ENCODE results near the gene SIN3A. TPM values are rescaled to one million over a fixed set of nuclear protein-coding genes. Genes with fewer than 3 reads are reported as not detected.

SIN3A gene
- total and polyA plus RNA-seq, 2 of the 8 experiments (the other 6 are each of a cell fraction or from before 2014, with no cell fraction given): 69.5 to 109 TPM

DNA sequence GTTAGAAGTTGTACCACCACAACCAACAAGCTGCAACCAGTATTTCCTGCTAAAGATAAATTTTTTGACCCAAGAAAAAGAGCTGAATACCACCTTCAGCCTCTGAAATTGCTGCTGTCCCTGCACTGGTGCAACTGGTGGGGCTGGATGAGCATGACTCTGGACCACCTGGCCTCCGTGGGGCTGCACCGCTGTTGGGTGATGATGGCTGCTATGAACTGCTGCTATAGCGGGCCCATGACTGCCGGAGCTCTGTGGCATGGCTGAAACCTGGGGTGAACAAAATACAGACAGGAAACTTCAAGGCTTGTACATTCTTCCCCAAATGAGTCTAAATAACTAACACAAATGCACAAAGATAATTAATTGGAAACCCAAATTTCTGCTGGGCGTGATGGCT, 28.9 kb downstream of the SIN3A start:
- Histone ChIP-seq H3K27me3 (replicated peaks in 1 of 4; ENCODE audit: control insufficient read depth in 3 of 4, extremely low read depth in 1 of 4, insufficient read depth in 3 of 4, low read length in 3 of 4) (no peaks in the 10 kb centered on the region), H2BK20ac (ENCODE audit: low read length) (no peak overlapping the region), H3K4me1 (replicated peaks in 1 of 4; ENCODE audit: control insufficient read depth in 3 of 4, insufficient read depth in 4 of 4, low read length in 3 of 4) (no peaks in the 10 kb centered on the region), H3K4ac (replicated peaks; ENCODE audit: insufficient read length, low read depth, low read length) (no peak overlapping the region), H3K79me2 (ENCODE audit: control insufficient read depth in 1 of 2, insufficient read depth in 2 of 2, low read length in 2 of 2) (peaks cover 0 to 20% of the 10 kb centered on the region in 2 experiments; a peak in 2 of 4 replicates), H3K14ac (ENCODE audit: insufficient read length) (no peak overlapping the region), H4K5ac (ENCODE audit: insufficient read length, low read depth, low read length) (no peak overlapping the region), H2BK12ac (ENCODE audit: low read depth, low read length) (no peak overlapping the region), H3K23ac (ENCODE audit: insufficient read length) (no peak overlapping the region), H2AFZ (ENCODE audit: low read length) (no peak overlapping the region), H3K9ac (replicated peaks in 1 of 4; ENCODE audit: extremely low read depth in 1 of 4, low read depth in 3 of 4, low read length in 3 of 4) (no peak overlapping the region), H4K91ac (replicated peaks; ENCODE audit: insufficient read length, low read length) (no peak overlapping the region), H3K79me1 (ENCODE audit: low read depth, low read length) (no peaks in the 10 kb centered on the region; the same call in 1 of the 2 replicates), H2AK5ac (ENCODE audit: low read depth, low read length) (no peak overlapping the region), H2BK120ac (replicated peaks; ENCODE audit: low read depth, low read length) (no peak overlapping the region), H2BK15ac (ENCODE audit: low read length) (no peak overlapping the region), H4K8ac (ENCODE audit: extremely low read depth, insufficient read depth, low read length) (no peak overlapping the region), H3K56ac (replicated peaks; ENCODE audit: insufficient read length, low read depth, low read length) (no peak overlapping the region), H2BK5ac (ENCODE audit: low read depth, low read length) (no peak overlapping the region), H3K4me2 (ENCODE audit: insufficient read depth in 1 of 2, low read depth in 2 of 2, low read length in 2 of 2) (no peak overlapping the region), H3K36me3 (ENCODE audit: control insufficient read depth in 2 of 4, insufficient read depth in 4 of 4, low read length in 3 of 4) (peaks cover 14 to 54% (median 24%) of the 10 kb centered on the region in 4 experiments; a peak in 7 of 8 replicates), H3K23me2 (ENCODE audit: low read depth, low read length) (no peaks in the 10 kb centered on the region), H3K18ac (ENCODE audit: extremely low read depth, low read length) (no peak overlapping the region), H3K27ac (ENCODE audit: low read depth, low read length) (no peak overlapping the region), H4K20me1 (replicated peaks in 1 of 2; ENCODE audit: control insufficient read depth in 1 of 2, insufficient read depth in 2 of 2, low read length in 2 of 2) (peaks cover 3 to 6% of the 10 kb centered on the region in 2 experiments), H3K4me3 (ENCODE audit: extremely low read depth in 1 of 4, insufficient read depth in 2 of 4, low read depth in 3 of 4, low read length in 4 of 4) (no peak overlapping the region), H3K9me3 (ENCODE audit: insufficient read depth in 2 of 2, low read depth in 1 of 2, low read length in 1 of 2) (no peaks in the 10 kb centered on the region)
- ChIA-PET POLR2A (ENCODE audit: partially characterized antibody) (no interaction called here), CTCF (ENCODE audit: partially characterized antibody) (interaction anchor here (0.7 kb wide), 1 partner anchor 261 kb away, joined by 3 read pairs; no protein-coding TSS in a partner anchor)
- no peak for DNase-seq (ENCODE audit: low read depth in 1 of 2, low spot score in 2 of 2)
- FAIRE-seq: no peak
- 99% methylated on average over 5 of the region's 5 CpGs; no CpG with 5 or more reads in 1 of the 2 experiments for WGBS, 2 experiments (ENCODE audit: extremely low coverage in 1 of 2, insufficient coverage in 1 of 2, insufficient read length in 1 of 2, insufficient replicate concordance in 2 of 2, low coverage in 1 of 2, low lambda C conversion rate in 2 of 2, missing lambda C conversion rate in 1 of 2)
- no peak for TF ChIP-seq POU5F1 (IDR thresholded peaks at IDR 0.05; ENCODE audit: low read depth, low read length)
- TF ChIP-seq BCL11A (IDR thresholded peaks at IDR 0.05; ENCODE audit: low read depth in 2 of 2, low read length in 2 of 2): no peak
- TF ChIP-seq RNF2 (IDR thresholded peaks at IDR 0.05; ENCODE audit: borderline replicate concordance, low read depth, low read length, missing control alignments, poor library complexity, severe bottlenecking): no peak
- no peak for TF ChIP-seq POLR2AphosphoS5 (IDR thresholded peaks at IDR 0.05; ENCODE audit: low read depth, low read length)
- TF ChIP-seq CBX8 (IDR thresholded peaks at IDR 0.05; ENCODE audit: borderline replicate concordance, low read depth, low read length): no peak
- TF ChIP-seq CTBP2 (IDR thresholded peaks at IDR 0.05; ENCODE audit: borderline replicate concordance, insufficient read depth, insufficient read length, low read length): no peak
- TF ChIP-seq RBBP5 (IDR thresholded peaks at IDR 0.05; ENCODE audit: borderline replicate concordance, low read depth, low read length): no peak
- no peak for TF ChIP-seq POLR2A (IDR thresholded peaks at IDR 0.05; ENCODE audit: control extremely low read depth in 1 of 2, low read depth in 2 of 2, low read length in 2 of 2)
- TF ChIP-seq YY1 (IDR thresholded peaks at IDR 0.05; ENCODE audit: low read depth, low read length): no peak
- no peak for TF ChIP-seq BACH1 (IDR thresholded peaks at IDR 0.05; ENCODE audit: low read length)
- TF ChIP-seq HDAC6 (IDR thresholded peaks at IDR 0.05; ENCODE audit: low read depth, low read length): no peak
- no peak for TF ChIP-seq CREB1 (IDR thresholded peaks at IDR 0.05)
- TF ChIP-seq FOSL1 (IDR thresholded peaks at IDR 0.05; ENCODE audit: insufficient read depth, low read depth, low read length): no peak
- TF ChIP-seq BRCA1 (IDR thresholded peaks at IDR 0.05; ENCODE audit: low read depth, low read length): no peak
- TF ChIP-seq RFX5 (IDR thresholded peaks at IDR 0.05; ENCODE audit: borderline replicate concordance, low read depth, low read length): no peak
- TF ChIP-seq CHD1 (IDR thresholded peaks at IDR 0.05; ENCODE audit: low read depth, low read length): no peak

All from H1 (cell line).